Ishikawa (cell line): ENCODE results near the gene PPIP5K2.

Experiments
- CEBPB ChIP-seq: IDR thresholded peaks from 2 replicates; pipeline ENCODE4 v1.6.1; 2012
- CREB1 ChIP-seq: IDR thresholded peaks from 2 replicates; pipeline ENCODE4 v1.6.1; 2012; ENCODE audit warnings: low read depth
- EGR1 ChIP-seq: IDR thresholded peaks from 2 replicates; pipeline ENCODE4 v1.6.1; 2012
- EP300 ChIP-seq: IDR thresholded peaks from 2 replicates; pipeline ENCODE4 v1.6.1; 2012; ENCODE audit warnings: borderline replicate concordance
- FOXM1 ChIP-seq: IDR thresholded peaks from 2 replicates; pipeline ENCODE4 v1.6.1; 2012; ENCODE audit warnings: low read depth, borderline replicate concordance
- NFIC ChIP-seq: IDR thresholded peaks from 2 replicates; pipeline ENCODE4 v1.6.1; 2012
- RAD21 ChIP-seq: IDR thresholded peaks from 2 replicates; pipeline ENCODE4 v1.6.1; 2012; ENCODE audit warnings: low read depth
- TAF1 ChIP-seq: IDR thresholded peaks from 2 replicates; pipeline ENCODE4 v1.6.1; 2012; ENCODE audit warnings: low read depth, mild to moderate bottlenecking
- TCF12 ChIP-seq: IDR thresholded peaks from 2 replicates; pipeline ENCODE4 v1.6.1; 2012; ENCODE audit warnings: low read depth
- TEAD4 ChIP-seq: IDR thresholded peaks from 2 replicates; pipeline ENCODE4 v1.6.1; 2012
- YY1 ChIP-seq: IDR thresholded peaks from 2 replicates; pipeline ENCODE4 v1.6.1; 2012; ENCODE audit warnings: low read depth
- ZBTB7A ChIP-seq: IDR thresholded peaks from 2 replicates; pipeline ENCODE4 v1.6.1; 2012; ENCODE audit warnings: low read depth
- TF ChIP-seq, protein P1 (sequence below): IDR thresholded peaks from 2 replicates; pipeline ENCODE4 v1.6.1; 2012
- TF ChIP-seq, protein P2 (sequence below): IDR thresholded peaks from 2 replicates; pipeline ENCODE4 v1.6.1; 2012
- TF ChIP-seq, protein P3 (sequence below): IDR thresholded peaks from 2 replicates; pipeline ENCODE4 v1.6.1; 2012; ENCODE audit warnings: low read depth, mild to moderate bottlenecking

The PPIP5K2 gene

GRCh38 chr5:103151156-103151555 is 31.1 kb downstream of the PPIP5K2 start:
- TF ChIP-seq, protein P1, sequence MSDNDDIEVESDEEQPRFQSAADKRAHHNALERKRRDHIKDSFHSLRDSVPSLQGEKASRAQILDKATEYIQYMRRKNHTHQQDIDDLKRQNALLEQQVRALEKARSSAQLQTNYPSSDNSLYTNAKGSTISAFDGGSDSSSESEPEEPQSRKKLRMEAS, result no peak
- TF ChIP-seq RAD21, result no peak
- no peak for TF ChIP-seq EP300
- TF ChIP-seq, protein P2, sequence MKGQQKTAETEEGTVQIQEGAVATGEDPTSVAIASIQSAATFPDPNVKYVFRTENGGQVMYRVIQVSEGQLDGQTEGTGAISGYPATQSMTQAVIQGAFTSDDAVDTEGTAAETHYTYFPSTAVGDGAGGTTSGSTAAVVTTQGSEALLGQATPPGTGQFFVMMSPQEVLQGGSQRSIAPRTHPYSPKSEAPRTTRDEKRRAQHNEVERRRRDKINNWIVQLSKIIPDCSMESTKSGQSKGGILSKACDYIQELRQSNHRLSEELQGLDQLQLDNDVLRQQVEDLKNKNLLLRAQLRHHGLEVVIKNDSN, result no peak
- no peak for TF ChIP-seq CEBPB

DNA sequence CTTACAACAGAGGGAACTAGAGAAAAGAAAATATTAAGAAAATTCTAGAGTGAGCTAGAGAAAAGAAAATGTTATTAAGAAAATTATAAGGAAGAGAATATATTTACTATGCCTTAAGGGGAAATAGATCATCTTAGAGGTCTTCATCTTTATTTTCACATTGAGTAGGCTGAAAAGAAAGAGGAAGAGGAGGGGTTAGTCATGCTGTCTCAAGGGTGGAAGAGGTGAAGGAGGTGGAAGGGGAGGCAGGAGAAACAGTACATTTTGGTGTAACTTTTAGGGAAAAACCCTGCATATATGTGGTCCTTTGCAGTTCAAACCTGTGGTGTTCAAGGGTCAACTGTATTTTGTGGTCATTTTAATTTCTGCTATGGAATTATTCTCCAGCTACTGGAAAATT is 46.6 kb downstream of the PPIP5K2 start:
- TF ChIP-seq CEBPB (no peak), YY1 (no peak), RAD21 (no peak), EP300 (no peak), TCF12 (no peak), ZBTB7A (no peak), TAF1 (no peak), TEAD4 (no peak), CREB1 (no peak), FOXM1 (no peak), EGR1 (no peak), NFIC (no peak)
- TF ChIP-seq, protein P1, result no peak
- TF ChIP-seq, protein P2, result no peak
- TF ChIP-seq, protein P3, sequence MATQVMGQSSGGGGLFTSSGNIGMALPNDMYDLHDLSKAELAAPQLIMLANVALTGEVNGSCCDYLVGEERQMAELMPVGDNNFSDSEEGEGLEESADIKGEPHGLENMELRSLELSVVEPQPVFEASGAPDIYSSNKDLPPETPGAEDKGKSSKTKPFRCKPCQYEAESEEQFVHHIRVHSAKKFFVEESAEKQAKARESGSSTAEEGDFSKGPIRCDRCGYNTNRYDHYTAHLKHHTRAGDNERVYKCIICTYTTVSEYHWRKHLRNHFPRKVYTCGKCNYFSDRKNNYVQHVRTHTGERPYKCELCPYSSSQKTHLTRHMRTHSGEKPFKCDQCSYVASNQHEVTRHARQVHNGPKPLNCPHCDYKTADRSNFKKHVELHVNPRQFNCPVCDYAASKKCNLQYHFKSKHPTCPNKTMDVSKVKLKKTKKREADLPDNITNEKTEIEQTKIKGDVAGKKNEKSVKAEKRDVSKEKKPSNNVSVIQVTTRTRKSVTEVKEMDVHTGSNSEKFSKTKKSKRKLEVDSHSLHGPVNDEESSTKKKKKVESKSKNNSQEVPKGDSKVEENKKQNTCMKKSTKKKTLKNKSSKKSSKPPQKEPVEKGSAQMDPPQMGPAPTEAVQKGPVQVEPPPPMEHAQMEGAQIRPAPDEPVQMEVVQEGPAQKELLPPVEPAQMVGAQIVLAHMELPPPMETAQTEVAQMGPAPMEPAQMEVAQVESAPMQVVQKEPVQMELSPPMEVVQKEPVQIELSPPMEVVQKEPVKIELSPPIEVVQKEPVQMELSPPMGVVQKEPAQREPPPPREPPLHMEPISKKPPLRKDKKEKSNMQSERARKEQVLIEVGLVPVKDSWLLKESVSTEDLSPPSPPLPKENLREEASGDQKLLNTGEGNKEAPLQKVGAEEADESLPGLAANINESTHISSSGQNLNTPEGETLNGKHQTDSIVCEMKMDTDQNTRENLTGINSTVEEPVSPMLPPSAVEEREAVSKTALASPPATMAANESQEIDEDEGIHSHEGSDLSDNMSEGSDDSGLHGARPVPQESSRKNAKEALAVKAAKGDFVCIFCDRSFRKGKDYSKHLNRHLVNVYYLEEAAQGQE, result no peak

DNA sequence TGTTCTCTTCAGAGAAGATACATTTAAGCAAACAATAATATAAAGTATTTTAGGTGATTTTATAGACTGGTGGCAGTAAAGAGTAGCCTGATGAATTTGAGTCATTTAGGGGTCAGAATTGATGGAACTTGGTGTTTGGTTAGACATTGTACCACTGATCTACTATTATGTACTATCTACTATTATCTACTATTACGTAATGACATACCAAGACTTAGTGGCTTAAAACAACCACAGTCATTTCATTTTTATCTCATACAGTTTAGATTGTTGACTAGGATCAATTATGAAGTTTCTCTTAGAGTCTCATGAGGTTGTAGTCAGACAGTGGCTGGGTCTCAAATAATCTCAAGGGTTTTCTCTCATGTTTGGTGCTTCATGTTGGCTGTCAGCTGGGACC is 54.0 kb downstream of the PPIP5K2 start:
- TF ChIP-seq FOXM1, result no peak
- no peak for TF ChIP-seq TCF12
- TF ChIP-seq EP300, result no peak
- TF ChIP-seq EGR1, result no peak
- TF ChIP-seq NFIC, result no peak
- TF ChIP-seq, protein P1, result no peak
- TF ChIP-seq YY1, result no peak
- no peak for TF ChIP-seq CREB1
- TF ChIP-seq ZBTB7A, result no peak
- no peak for TF ChIP-seq RAD21

GRCh38 chr5:103177543-103177942 is 57.4 kb downstream of the PPIP5K2 start:
- TF ChIP-seq NFIC (no peak), ZBTB7A (no peak), CEBPB (no peak), YY1 (no peak), EGR1 (no peak)
- TF ChIP-seq, protein P1, result no peak
- TF ChIP-seq, protein P3, result no peak

DNA sequence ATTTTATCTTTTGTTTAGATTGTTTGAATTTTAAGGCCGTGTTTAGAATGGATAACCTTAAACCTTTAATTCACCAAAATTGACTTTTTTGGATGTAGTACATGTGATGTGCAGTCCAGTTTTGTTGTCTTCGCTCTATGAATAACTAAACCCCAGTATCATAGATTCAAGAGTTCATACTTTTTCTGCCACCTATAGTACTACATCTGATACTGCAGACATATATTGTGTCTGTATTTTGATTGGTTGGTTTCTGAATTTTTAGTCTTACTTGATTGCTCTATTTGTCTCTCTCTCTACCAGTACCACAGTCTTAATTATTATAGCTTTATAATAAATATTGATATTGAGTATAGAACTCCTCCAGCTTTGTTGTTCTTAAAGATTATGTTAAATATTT is 58.1 kb downstream of the PPIP5K2 start:
- no peak for TF ChIP-seq CEBPB

DNA sequence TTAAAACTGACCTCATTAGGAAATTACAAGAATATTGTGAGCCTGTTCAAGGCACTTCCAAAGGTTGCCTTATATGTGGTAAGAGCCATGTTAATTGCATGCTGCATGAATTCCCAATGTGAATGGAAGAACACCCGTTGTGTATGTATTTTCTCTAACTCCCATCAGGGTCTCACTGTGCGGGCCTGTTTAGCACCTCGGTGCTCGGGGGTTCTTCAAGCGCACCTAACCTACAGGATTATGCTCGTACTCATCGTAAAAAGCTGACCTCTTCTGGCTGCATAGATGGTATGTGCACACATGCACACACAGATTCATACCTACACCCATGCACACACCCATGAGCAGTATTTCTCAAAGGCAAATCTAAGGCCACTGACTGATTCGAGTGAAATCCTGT is 66.1 kb downstream of the PPIP5K2 start:
- TF ChIP-seq TEAD4, result no peak
- no peak for TF ChIP-seq FOXM1
- no peak for TF ChIP-seq ZBTB7A
- TF ChIP-seq, protein P1, result no peak
- no peak for TF ChIP-seq TAF1
- TF ChIP-seq EP300, result no peak
- no peak for TF ChIP-seq NFIC
- TF ChIP-seq YY1, result no peak
- TF ChIP-seq, protein P3, result no peak
- TF ChIP-seq TCF12, result no peak
- TF ChIP-seq, protein P2, result no peak
- TF ChIP-seq RAD21, result no peak
- no peak for TF ChIP-seq CREB1
- TF ChIP-seq CEBPB, result no peak
- TF ChIP-seq EGR1, result no peak
